COLO668 (cell line): ENCODE results near the gene DOCK2.

Experiments used
- DNase-seq: peaks from one replicate; lab custom pipeline; 2025; ENCODE audit not compliant: unreplicated experiment; lab: John Stamatoyannopoulos, UW

Gene DOCK2

DNA sequence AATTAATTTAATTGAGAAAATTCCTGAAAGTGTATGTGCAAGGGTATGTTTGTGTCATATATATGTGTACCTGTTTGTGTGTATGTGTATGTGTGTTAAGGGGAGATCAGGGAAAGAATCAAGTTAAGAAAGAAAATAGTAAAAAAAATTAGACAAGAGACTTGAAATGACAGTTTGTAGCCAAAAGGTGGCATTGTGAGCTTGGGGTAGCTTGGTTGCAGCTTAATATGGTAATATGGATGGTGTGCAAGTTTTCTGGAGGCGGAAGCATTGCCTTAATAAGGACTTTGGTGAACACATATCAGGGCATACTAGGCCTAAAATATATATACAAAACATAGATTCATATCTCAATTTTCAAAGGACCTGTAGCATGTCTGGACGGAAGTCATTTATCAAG lies 213.3 kb downstream of the DOCK2 start:
- no peak for DNase-seq

DNA sequence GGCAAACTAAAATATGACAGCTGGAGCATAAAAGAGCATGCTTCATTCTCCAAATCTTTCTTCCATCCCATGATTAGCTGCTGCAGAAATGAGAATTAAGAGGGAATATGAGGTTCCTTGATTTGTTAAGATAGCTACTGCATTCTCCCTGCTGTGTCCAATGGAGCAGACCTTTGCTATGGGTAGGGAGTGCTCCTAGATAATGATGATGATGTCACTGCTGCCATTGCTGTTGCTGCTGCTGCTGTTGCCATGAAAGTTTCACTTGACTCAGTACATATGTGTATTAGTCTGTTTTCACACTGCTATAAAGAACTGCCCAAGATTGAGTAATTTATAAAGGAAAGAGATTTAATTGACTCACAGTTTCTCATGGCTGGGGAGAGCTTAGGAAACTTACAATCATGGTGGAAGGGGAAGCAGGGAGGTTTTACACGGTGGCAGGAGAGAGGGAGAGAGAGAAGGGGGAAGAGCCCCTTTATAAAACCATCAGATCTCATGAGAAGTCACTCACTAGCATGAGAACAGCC lies 214.3 kb downstream of the DOCK2 start:
- no peak for DNase-seq

DNA sequence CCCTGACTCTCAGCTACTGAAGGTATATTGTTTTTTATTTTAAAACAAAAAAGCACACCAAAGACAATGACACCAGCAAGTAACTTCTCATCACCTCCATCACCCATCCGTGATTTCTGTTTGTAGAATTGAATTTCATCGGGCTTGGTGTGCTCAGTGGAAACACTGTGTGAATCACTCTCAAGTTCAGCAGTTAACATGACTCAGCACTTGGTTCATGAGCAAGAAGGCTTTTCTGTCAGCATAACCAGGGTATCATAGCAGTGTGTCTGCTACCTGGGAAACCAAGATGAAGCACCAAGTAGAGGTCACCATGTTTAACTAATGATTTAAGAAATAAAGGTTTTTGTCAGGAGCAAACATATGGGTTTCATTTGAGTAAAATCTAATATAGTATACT lies 219.5 kb downstream of the DOCK2 start:
- DNase-seq = no peak

DNA sequence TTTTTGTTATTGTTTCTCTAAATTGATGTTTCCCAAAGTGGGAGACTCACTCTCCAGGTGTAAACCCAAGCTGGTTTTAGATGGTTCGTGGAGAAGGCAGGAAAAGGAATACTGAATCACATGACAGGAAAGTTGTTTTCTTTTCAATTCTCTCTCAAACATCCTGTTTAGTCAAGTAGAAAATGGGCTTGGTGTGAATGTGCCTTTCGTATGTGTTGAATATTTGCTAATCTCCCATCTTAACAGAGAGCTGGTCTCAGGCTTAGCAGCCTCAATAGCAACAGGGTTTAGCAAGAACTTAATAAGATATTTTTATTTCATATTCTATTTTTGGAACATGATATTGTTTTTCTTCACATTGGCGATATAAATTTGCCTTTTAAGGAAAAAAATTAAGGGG lies 223.5 kb downstream of the DOCK2 start:
- DNase-seq = no peak

DNA sequence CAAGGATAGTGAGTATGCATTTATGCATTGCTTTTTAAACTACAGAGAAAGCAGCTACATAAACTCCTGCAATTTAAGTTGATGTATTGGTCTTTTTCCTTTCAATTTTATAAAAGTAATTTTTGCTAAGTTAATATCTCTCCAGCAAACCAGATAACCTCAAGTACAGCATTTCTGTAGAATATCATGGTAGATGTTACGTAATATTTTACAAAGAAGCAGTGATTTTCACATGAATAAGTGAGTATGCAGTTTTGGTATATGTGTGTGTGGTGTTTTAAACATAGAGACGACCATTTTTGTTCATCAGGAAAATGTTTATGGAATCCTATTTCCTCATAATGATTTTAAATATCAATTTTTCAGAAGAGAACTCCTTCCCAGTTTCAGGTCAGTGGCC lies 224.4 kb downstream of the DOCK2 start:
- no peak for DNase-seq

DNA sequence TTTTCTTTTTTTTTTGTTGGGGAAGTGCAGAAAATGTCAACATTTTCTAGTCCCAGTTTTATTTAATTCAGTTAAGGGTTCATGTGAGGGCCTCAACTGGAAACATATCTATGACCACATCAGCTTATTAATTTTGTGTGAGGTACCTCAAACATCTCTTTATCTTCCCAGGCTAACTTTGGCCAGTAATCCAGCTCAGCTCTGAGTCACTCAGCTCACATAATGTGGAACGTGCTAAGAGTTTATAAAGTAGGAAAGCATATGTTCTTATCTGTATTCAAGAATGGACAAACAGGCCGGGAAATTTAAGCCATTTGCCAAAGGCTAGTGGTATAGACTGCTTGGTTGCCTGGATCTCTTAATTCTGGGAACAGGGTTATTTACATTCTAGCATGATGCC lies 224.9 kb downstream of the DOCK2 start:
- no peak for DNase-seq

DNA sequence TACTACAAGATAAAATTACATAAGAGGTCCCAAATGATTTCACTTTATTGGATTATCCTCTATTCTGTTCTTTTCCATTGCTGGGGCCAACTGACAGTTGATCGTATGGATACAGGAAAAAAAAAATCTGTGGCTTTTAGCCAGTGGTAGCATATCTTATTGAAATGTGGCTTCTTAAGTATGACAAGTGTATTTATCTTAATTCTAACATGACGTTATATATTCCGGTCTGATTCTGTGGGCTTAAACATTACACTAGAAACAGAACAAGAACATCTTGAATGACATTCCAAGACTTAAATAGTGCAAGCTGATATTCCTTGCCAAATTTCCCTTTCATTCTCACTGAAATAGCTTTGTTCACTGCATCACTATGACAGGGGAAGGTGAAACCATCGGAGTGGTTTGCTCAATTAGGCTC lies 225.3 kb downstream of the DOCK2 start:
- no peak for DNase-seq

DNA sequence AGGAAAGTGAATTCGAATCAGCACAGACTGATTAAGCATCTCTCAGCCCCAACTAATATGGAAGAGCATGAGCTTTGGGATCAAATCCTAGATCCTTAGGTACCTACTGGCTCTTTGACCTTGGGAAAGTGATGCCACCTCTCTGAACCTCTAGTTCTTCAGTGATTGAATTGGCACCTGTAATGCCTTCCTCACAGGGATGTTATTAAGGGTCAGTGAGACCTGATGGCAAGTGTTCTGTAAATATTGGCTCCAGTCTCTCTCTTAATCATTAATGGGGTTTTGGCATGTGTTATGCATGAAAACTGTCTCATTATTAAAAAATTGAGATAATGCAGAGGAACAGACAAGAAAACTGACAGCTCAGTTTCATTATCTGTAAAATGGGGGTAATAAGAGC lies 227.4 kb downstream of the DOCK2 start:
- no peak for DNase-seq

DNA sequence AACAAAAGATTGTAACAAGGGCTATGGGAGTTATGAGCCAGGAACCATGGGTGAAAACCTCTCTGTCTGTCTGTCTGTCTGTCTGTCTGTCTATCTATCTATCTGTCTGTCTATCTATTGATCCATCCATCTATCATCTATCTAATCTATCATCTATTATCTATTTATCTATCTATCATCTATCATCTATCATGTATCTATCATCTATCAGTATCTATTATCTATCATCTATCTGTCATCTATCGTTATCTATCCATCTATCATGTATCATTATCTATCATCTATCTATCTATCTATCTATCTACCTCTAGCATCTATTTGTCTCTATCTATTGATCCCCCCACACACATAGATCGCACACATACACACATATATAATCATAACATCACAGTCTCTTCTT lies 230.3 kb downstream of the DOCK2 start:
- DNase-seq = no peak

DNA sequence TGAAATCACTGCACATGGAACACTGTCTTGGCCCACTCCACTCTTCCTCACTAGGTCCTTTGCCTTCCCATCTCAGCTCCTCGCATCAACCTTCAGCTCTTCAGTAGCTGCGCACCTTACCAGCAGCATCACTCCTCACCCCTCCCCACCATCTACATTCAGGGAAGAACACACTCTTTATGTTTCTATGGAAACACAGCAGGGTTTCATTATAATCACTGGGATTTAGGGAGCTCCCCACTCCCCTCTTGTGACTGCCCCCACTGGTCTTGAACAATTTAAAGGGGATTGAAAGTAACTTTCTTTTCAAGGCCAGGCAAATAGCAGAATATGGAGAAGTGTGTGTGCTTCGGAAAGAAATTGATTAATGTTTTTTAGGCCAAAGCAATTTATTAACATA lies 232.0 kb downstream of the DOCK2 start:
- DNase-seq = no peak

DNA sequence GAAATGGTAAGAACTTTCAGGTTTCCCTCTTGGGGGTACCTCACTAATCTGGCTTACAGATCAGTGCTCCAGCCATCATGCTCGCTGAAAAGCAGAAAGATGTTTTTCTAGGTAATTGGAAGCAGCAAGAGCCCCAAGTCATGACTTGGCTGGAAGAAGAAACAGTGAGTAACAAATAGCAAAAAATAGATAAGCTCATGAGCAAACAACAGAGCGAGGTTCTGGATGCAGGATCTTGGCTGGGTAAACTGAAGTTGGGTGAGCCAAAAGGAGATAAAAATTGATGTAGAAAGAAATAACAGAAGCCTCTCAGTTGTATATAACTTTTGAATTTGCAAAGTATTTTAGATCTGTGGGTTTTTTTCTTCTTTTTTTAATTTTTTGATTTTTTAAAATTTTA lies 233.1 kb downstream of the DOCK2 start:
- no peak for DNase-seq

DNA sequence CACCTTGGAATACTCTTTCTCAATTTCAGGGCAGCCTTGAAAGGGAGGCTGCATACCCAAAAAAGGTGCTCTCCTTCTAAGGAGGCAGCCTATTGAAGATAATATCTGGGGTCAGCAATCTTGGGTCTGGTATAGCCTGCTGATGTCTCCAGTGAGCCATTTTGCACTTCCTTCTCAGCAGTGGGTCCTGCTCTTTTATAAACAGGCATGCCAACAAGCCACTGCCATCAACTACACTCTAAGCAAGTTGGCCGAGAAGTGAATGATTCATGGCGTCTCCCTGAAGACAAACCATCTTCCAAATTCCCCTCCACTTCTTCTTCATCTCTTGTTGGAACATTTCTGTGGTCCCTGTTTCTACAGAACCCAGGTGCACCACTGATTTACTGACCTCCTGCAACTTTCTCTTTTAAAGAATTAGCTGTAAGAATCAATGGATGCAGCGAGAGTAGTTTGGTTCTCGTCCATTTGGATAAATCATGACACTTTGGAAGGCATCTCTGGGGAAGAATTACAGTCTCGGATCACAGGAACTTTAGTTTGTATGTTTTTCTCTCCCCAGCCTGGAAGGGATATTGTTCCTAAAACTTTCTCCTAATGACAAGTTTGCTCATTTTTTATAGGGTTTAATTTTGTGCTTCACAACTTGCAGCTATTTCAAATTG lies 234.9 kb downstream of the DOCK2 start:
- DNase-seq = no peak

DNA sequence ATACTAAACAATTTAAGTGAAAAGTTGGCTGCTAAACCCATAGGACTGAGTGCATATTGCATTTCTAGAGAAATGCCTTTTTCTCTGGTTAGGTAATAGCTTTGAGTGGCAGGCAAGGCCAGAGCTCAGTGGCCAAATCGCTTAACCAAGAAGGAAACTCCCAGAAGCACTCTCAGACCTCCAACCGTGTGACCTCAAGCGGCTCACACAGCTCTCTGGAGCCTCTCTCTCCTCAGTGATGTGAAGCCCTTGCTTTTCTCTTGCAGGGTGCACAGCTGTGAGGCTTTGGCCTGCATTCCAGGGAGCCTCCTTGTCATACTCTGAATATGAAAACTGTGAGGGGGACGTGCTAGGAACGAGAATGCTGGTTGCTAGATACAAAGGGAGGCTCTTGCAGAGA lies 236.6 kb downstream of the DOCK2 start:
- DNase-seq = no peak

DNA sequence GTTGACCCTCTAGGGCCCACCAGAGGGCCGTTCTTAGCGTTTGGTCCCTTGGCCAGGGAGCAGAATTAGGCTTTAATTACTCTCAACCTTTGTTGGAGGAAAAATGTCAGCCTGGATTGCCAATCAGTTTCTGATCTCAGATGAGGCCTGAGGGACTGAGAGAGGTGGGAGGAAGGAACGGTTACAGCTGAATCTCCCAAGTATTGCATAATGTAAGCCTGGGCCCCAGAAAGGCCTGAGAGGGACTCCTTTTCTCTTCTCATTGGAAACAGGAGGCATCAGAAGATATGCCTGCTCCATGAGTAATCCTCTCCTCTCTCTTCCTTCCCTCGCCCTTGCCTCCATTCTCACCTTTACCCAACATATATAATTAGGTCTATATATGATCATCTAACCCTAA lies 237.5 kb downstream of the DOCK2 start:
- DNase-seq = no peak

DNA sequence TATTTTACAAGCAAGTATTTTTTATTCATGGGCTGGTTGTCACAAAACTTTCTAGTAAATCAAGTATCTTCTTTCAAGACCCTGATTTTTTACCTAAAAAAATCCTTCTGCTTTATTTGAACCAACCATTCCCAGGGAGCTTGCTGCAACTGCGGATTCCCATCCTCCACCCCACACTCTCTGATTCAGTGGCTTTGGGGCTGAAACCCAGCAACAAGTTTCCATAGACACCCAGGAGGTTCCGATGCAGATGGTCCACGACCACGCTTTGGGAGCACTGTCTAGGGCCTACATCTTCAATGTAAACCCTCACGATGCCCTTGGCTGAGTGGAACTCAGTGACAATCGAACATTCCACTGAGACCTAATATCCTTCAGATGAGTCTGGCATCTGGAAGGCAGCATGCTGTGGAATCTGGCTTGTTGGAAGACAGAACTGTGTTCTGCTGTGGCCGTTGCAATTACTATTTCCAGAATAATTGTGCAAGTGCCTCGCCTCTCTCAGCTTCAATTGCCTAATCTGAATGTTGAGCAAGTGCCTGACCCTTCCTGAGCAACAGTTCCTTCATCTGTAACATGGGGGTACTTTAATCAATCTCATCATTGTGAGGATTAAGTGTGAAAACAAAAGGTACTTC lies 238.1 kb downstream of the DOCK2 start:
- no peak for DNase-seq

DNA sequence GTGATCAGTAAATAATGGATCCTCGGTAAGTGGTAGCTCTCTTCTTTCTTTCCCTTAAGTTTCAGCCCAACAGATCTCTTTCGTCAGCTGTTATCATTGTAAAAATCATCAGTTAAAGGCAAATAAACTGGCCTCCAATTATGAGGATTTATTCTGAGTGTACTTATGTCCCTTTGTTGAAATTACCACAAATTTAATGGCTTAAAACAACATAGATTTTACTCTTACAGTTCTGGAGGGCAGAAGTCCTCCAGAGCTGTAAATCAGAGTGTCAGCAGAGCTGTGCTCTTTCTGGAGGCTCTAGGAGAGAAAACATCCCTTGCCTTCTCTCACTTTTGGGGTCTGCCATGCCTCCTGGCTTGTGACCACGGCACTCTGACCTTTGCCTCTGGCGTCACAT lies 238.7 kb downstream of the DOCK2 start:
- DNase-seq = no peak

DNA sequence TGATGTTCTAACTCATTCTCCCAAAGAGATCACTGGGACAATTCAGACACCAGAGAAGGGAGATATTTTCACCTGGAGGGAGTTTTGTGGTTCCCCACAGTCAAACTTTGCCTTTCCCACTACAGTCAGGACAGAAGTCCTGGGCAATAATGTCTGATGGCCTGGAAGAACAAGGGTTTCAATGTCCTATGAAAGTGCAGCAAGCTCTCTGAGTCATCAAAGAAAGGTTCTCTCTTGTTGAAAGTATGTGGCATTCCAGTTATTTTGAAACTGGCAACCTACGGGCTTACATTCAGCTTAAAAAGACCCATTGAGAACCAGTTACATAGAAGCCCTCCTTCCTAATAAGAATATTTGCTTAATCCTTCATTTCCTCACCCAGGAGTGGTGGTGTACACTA lies 239.3 kb downstream of the DOCK2 start:
- no peak for DNase-seq

DNA sequence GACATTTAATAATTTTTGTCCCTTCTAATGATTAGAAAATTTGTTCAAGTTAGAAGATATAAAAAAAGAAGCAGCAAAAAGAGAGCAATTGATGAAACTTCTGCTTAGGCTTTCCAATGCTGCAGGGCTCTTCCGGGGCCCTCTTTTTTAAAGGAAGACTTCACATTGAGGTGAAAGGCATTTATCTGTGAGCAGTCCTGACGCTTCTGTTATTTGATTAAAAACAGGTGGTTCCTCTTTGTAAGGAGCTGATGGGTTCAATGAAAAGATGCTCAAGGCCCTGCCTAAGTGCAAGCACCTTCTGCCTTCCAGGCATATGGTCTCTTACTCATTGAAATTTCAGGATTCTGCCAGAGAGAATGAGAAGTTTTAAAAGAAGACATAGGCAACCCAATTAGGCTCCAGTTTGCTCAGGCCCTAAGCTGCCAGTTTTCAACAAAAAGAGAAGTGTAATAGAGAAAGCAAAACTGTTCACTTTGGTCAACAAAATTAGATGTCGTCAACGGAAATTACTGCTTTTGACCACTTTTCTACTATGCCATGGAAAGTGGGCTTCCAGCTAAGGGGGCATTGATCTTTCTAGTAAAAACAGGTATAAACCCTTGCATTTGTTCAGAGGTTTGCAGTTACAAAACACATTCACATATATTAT lies 243.1 kb downstream of the DOCK2 start:
- no peak for DNase-seq

DNA sequence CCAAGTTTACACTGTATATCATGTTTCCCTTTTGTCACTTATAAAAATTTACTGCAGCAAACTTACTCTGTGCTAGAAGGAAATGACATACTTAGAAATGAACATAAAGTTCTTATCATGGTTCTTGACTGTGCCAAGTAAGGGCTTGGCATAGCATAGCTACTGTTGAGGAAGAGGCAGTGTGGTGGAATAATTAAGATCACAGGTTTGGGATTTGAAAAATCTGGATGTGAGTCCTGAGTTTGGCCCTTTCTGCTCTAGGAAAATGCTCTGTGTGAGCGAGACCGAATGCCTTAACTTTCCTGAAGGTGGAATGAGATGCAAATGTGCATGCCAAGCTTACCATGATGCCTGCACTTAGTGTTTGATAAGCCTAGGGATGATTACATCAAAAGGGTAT lies 243.7 kb downstream of the DOCK2 start:
- no peak for DNase-seq

DNA sequence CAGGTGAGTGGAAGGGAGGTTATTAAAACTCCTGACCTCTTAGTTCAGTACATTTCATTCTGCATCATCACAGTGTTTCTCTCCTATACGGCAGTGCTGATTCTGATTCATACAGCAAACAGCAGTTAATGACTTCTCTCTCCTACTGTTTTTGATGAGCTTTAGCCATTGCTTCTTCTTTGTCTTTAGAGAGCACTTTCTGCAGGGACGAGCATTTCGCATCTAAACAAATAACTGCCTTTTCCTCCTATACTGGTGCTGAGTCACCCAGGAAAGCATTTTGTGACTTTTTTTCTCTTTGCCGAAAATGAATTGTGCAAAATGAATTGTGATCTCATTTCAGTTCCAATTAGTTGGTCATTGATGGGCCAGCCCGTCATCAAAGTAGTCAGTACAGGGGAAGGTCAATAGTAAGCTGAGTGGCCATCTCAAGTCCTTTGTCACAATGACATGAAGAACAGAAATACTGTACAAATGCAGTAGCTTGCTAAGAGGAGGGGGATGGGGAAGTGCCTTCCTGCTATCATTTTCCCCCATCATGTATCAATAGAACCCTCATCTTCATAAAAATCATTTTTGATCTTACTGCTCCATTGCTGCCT lies 244.7 kb downstream of the DOCK2 start:
- DNase-seq = no peak

DNA sequence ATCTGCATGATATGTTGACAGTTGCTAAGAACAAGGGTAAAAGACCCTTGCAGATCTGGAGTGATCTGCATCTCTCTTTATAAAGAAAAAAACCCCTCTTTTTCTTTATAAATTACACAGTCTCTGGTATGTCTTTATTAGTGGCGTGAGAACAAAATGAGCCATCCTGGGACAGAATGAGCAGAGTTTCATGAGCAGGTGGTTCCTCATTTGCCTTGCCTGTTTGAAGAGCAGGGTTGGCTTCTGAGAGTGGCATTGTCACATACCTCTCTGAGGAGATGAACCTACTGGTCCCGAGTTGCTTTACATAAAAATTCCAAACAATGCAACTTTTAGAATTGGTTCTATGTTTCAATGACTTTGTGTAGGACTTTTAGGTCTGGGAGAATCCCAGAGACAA lies 249.0 kb downstream of the DOCK2 start:
- no peak for DNase-seq

DNA sequence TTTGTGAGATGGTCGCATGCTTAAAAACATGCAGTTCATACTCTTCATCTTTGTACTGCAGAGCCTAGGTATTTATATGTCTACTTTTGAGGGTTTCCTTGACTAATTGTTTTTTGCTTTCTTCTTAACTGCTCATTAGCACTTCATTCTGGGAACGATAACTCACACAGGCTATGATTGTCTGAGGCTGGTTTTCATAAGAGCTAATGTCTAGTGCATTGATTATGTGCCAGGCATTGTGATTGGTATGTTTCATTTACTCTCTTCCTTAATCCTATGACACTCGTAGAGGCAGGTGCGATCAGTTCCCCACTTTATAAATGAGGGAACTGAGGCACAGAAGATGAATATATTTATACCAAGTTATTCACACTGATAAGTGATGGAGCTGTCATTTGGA lies 249.6 kb downstream of the DOCK2 start:
- DNase-seq = no peak
